Osteoblast (primary cell): ENCODE data around the gene CCBE1. TPM values are rescaled to one million over a fixed set of nuclear protein-coding genes. Genes with fewer than 3 reads are reported as not detected.
"Not testable (repeated sequence)": the region's sequence is repeated elsewhere in the genome, so short reads cannot be mapped to it uniquely, and the experiment has no call there.

ENCODE experiments used
- DNase-seq: peaks from one replicate; pipeline ENCODE4 v3.0.0; 2011; ENCODE audit warnings: low spot score, mixed read lengths; ENCODE audit not compliant: insufficient read length; ENCODE audit errors: missing footprints
- H2AFZ ChIP-seq: 2 replicates; pipeline ENCODE4 v1.6.0; 2011; ENCODE audit warnings: mild to moderate bottlenecking, low read length
- H3K27ac ChIP-seq: 2 replicates; pipeline ENCODE4 v1.5.1; 2011; ENCODE audit warnings: mild to moderate bottlenecking, low read depth, low read length, moderate library complexity
- H3K27me3 ChIP-seq: 2 replicates; pipeline ENCODE4 v1.6.0; 2012; ENCODE audit warnings: mild to moderate bottlenecking, control low read depth, inconsistent platforms, low read length, moderate library complexity; ENCODE audit not compliant: insufficient read depth
- H3K36me3 ChIP-seq: 2 replicates; pipeline ENCODE4 v1.5.1; 2011; ENCODE audit warnings: mild to moderate bottlenecking, low read length, control low read depth, moderate library complexity; ENCODE audit not compliant: insufficient read depth
- H3K4me1 ChIP-seq: 2 replicates; pipeline ENCODE4 v1.5.1; 2011; ENCODE audit warnings: mild to moderate bottlenecking, low read length, control low read depth, moderate library complexity; ENCODE audit not compliant: insufficient read depth
- H3K4me2 ChIP-seq: 2 replicates; pipeline ENCODE4 v1.6.0; 2011; ENCODE audit warnings: mild to moderate bottlenecking, low read length; ENCODE audit not compliant: insufficient read depth
- H3K4me3 ChIP-seq: fragments of 200-600 bp; sonication (generic); 3 replicates; pipeline ENCODE4 v1.5.1; 2012; ENCODE audit warnings: mild to moderate bottlenecking, low read length, inconsistent platforms; ENCODE audit not compliant: insufficient read depth
- H3K79me2 ChIP-seq: 2 replicates; pipeline ENCODE4 v1.6.0; 2012; ENCODE audit warnings: mild to moderate bottlenecking, low read length, control low read depth, inconsistent platforms; ENCODE audit not compliant: insufficient read depth
- H3K9me3 ChIP-seq: 2 replicates; pipeline ENCODE4 v1.5.1; 2011; ENCODE audit warnings: low read depth, low read length, control low read depth
- H4K20me1 ChIP-seq: 2 replicates; pipeline ENCODE4 v1.6.0; 2012; ENCODE audit warnings: mild to moderate bottlenecking, low read length, control low read depth; ENCODE audit not compliant: insufficient read depth
- total RNA-seq: library from RNA; depleted of rRNA; stranded (reverse); fragments of >200 nt; gene quantifications from 2 replicates; pipeline ENCODE4 v1.2.3, GENCODE V29; 2012
- TF ChIP-seq, protein P1 (sequence below): IDR thresholded peaks from 2 replicates; pipeline ENCODE4 v1.5.1; 2011; ENCODE audit warnings: mild to moderate bottlenecking, low read depth, low read length, moderate library complexity; ENCODE audit errors: extremely low read depth

CCBE1 gene
- total RNA-seq, 1 donor, result 51.4 TPM

DNA sequence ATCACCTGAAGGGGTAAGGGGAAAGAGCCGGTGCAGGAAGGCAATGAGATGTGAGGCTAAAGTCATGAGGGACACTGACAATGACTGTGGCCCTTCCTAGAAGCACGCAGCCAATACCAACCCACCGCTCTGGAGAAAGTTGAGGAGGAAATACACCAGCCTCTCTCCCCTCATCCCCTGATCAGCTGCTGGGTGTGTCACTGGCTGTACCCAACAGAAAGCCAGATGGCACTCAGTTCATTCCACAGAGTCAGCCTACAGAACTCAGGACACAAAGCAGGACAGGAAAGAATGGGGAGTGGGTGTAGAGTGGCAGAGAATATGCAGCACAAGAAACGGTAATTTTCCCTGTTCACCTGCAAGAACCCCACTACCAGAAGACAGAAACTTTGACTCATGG, 29.7 kb downstream of the CCBE1 start:
- no peak overlapping the region for H3K27ac ChIP-seq
- H4K20me1 ChIP-seq, result peaks cover 10% of the 10 kb centered on the region
- H2AFZ ChIP-seq, result no peak overlapping the region
- no peak overlapping the region for H3K4me2 ChIP-seq
- H3K4me1 ChIP-seq, result peaks cover 38% of the 10 kb centered on the region
- H3K9me3 ChIP-seq, result no peaks in the 10 kb centered on the region
- no peaks in the 10 kb centered on the region for H3K27me3 ChIP-seq
- no peaks in the 10 kb centered on the region for H3K36me3 ChIP-seq
- H3K4me3 ChIP-seq, result no peak overlapping the region
- TF ChIP-seq, protein P1, sequence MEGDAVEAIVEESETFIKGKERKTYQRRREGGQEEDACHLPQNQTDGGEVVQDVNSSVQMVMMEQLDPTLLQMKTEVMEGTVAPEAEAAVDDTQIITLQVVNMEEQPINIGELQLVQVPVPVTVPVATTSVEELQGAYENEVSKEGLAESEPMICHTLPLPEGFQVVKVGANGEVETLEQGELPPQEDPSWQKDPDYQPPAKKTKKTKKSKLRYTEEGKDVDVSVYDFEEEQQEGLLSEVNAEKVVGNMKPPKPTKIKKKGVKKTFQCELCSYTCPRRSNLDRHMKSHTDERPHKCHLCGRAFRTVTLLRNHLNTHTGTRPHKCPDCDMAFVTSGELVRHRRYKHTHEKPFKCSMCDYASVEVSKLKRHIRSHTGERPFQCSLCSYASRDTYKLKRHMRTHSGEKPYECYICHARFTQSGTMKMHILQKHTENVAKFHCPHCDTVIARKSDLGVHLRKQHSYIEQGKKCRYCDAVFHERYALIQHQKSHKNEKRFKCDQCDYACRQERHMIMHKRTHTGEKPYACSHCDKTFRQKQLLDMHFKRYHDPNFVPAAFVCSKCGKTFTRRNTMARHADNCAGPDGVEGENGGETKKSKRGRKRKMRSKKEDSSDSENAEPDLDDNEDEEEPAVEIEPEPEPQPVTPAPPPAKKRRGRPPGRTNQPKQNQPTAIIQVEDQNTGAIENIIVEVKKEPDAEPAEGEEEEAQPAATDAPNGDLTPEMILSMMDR, result no peak
- peaks cover 97% of the 10 kb centered on the region for H3K79me2 ChIP-seq
- no peak for DNase-seq

DNA sequence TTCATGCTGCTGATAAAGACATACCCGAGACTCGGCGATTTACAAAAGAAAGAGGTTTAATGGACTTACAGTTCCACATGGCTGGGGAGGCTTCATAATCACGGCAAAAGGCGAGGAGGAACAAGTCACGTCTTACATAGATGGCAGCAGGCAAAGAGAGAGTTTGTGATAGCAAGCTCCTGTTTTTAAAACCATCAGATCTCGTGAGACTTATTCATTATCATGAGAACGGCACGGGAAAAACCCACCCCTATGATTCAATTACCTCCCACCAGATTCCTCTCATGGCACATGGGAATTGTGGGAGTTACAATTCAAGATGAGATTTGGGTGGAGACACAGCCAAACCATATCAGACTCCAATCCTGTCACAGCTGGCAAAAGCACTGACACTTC, 31.2 kb downstream of the CCBE1 start:
- H3K36me3 ChIP-seq, DNase-seq, H3K27me3 ChIP-seq, H3K9me3 ChIP-seq: not testable (repeated sequence)
- Histone ChIP-seq H4K20me1 (peaks cover 15% of the 10 kb centered on the region), H3K4me3 (peak overlapping the region; percentile 74), H2AFZ (peak overlapping the region; percentile 77), H3K27ac (peak overlapping the region; percentile 95), H3K4me2 (peak overlapping the region; percentile 94), H3K79me2 (peaks cover 97% of the 10 kb centered on the region), H3K4me1 (peaks cover 45% of the 10 kb centered on the region)

DNA sequence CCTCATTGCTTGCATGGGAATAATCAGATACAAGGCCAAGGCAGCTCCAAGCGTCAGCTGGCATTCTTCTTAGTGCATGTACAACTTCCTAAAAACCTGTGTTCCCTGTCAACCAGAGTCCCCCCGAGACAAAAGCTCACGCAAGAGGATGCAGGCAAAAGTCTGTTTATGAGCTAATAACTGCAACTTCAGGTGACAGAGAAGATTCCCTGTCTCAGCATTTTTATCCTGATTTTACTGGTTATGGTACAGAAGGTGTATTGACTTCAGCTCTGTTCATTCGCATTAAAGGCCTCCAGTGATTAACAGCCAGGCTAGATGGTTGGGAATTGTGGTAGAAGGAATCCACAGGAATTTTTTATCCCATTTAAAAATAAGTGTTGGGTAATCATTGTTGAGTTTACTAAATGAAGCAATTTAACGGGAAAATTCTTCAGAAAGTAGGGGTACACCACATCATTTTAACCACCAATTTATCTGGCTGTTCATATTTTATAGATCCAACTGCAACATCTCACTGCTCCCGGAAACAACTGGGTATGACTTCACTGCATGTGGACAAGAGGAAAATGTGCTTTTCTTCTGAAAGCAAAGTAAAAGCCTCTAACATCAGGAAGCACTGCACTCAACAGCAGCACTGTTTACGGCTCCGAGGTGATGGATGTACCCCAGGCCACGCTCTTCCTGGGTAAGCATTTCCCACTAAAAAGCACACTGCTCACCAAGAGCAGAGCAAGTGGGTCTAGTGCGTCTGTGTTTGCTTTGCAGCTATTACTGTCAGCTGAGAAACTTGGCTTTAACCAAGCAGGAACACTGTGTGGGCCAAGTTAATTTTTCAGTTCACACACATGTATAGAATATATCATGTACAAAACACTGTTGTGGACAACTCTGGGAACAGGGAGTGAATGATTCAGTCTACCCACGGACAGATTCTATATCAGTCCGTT, 31.9 kb downstream of the CCBE1 start:
- no peaks in the 10 kb centered on the region for H3K36me3 ChIP-seq
- no peak for DNase-seq
- no peaks in the 10 kb centered on the region for H3K9me3 ChIP-seq
- TF ChIP-seq, protein P1, result no peak
- H3K4me2 ChIP-seq, result peak overlapping the region; percentile 94
- H3K27me3 ChIP-seq, result no peaks in the 10 kb centered on the region
- peaks cover 52% of the 10 kb centered on the region for H3K4me1 ChIP-seq
- H3K4me3 ChIP-seq, result peak overlapping the region; percentile 74
- H3K79me2 ChIP-seq, result peaks cover 96% of the 10 kb centered on the region
- peaks cover 12% of the 10 kb centered on the region for H4K20me1 ChIP-seq
- H2AFZ ChIP-seq, result peak overlapping the region; percentile 77
- peak overlapping the region; percentile 95 for H3K27ac ChIP-seq

DNA sequence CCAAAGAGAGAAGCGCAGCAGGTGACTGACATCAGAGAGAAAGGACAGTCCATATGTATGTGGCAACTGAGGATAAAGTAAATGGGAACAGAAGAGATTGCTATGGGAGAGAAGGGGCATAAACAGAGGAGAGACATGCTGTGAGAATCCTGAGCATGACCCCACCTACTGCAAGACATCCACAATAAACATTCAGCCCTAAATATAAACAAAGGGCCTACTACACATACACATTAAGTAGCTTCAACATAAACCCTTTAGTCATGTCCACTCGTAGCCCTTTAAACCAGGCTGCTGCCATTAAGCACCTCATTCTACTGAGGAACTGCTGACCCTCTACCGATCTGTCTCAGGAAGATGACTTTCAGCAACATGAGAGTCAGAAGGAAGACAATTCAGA, 32.9 kb downstream of the CCBE1 start:
- Histone ChIP-seq H3K27ac (peak overlapping the region; percentile 95), H2AFZ (no peak overlapping the region), H3K4me1 (peaks cover 61% of the 10 kb centered on the region), H3K36me3 (no peaks in the 10 kb centered on the region), H3K4me3 (peak overlapping the region; percentile 74), H3K27me3 (no peaks in the 10 kb centered on the region), H3K79me2 (peaks cover 96% of the 10 kb centered on the region), H3K4me2 (peak overlapping the region; percentile 94), H3K9me3 (no peaks in the 10 kb centered on the region), H4K20me1 (peaks cover 12% of the 10 kb centered on the region)
- DNase-seq, result no peak
- TF ChIP-seq, protein P1, result no peak
